Gastroesophageal sphincter (tissue), 4 donors: ENCODE data around the gene CAMLG. TPM values are rescaled to one million over a fixed set of nuclear protein-coding genes. Genes with fewer than 3 reads are reported as not detected.

Experiments used
- ATAC-seq: fragments of 150-250 bp; one replicate; pipeline ENCODE4 v1.9.1; 2016; ENCODE audit warnings: mild to moderate bottlenecking, moderate library complexity
- H3K27ac ChIP-seq, 4 donors: fragments of 200-600 bp; sonication (generic) in 3 of 4; 1 replicate in 3 of 4; 2 replicates in 1 of 4; pipeline ENCODE4 v1.5.1; 2016 to 2019
- H3K27me3 ChIP-seq: fragments of 200-600 bp; sonication (generic); one replicate; pipeline ENCODE4 v1.5.1; 2019
- H3K36me3 ChIP-seq, 2 donors: fragments of 200-600 bp; sonication (generic); one replicate each; pipeline ENCODE4 v1.5.1; 2019; ENCODE audit warnings: control low read depth in 1 of 2
- H3K4me1 ChIP-seq, 3 donors: fragments of 200-600 bp; sonication (generic); 1 replicate in 2 of 3; 2 replicates in 1 of 3; pipeline ENCODE4 v1.5.1; 2016 to 2019; ENCODE audit warnings: control low read depth in 2 of 3
- H3K4me3 ChIP-seq, 2 donors: fragments of 200-600 bp; sonication (generic); one replicate each; pipeline ENCODE4 v1.5.1; 2019; ENCODE audit warnings: mild to moderate bottlenecking in 1 of 2, moderate library complexity in 1 of 2
- H3K9me3 ChIP-seq, 3 donors: fragments of 200-600 bp; sonication (generic); one replicate each; pipeline ENCODE4 v1.5.1; 2017 to 2019; ENCODE audit warnings: control low read depth in 2 of 3
- CTCF ChIP-seq, 4 experiments: fragments of 200-600 bp in 2 of 4; fragments of 450-650 bp in 2 of 4; sonication (generic) in 1 of 4; IDR thresholded peaks; one replicate each; pipeline ENCODE4 v1.5.1; 2017 to 2019; ENCODE audit warnings: antibody characterized with exemption in 4 of 4, mild to moderate bottlenecking in 2 of 4, moderate library complexity in 2 of 4
- EP300 ChIP-seq: sonication (generic); formaldehyde crosslinking; IDR thresholded peaks from one replicate; pipeline ENCODE4 v1.6.1; 2017; ENCODE audit warnings: antibody characterized with exemption, mild to moderate bottlenecking
- POLR2A ChIP-seq, 2 donors: fragments of 450-650 bp; IDR thresholded peaks; one replicate each; pipeline ENCODE4 v1.6.1; 2017; ENCODE audit warnings: antibody characterized with exemption in 2 of 2, mild to moderate bottlenecking in 2 of 2, moderate library complexity in 1 of 2
- POLR2AphosphoS5 ChIP-seq: sonication (generic); formaldehyde crosslinking; IDR thresholded peaks from one replicate; pipeline ENCODE4 v1.6.1; 2017; ENCODE audit warnings: antibody characterized with exemption
- WGBS, 2 donors: methylation state at CpG; one replicate each; pipeline ENCODE4 v1.1.5; 2018; ENCODE audit warnings: low coverage in 1 of 2; 5-methylcytosine and 5-hydroxymethylcytosine counted together
- total RNA-seq, 4 donors: library from RNA; depleted of rRNA; stranded (reverse); fragments of >200 nt; gene quantifications; one replicate each; pipeline ENCODE4 v1.1.0, GENCODE V29; 2016

Gene CAMLG
- total RNA-seq, 4 donors from 2014 or later: 35.7 to 47.3 (median 43.5) TPM

GRCh38 chr5:134787692-134788091 is 49.3 kb downstream of the CAMLG start:
- peaks cover 4 to 100% of the 10 kb centered on the region in 2 donors for H3K36me3 ChIP-seq
- no peak overlapping the region for H3K27ac ChIP-seq
- TF ChIP-seq POLR2AphosphoS5: no peak
- no peak for ATAC-seq
- no peak overlapping the region for H3K4me3 ChIP-seq
- H3K9me3 ChIP-seq: no peaks in the 10 kb centered on the region
- 70% methylated on average over 1 of the region's 1 CpG; no CpG with 5 or more reads in 1 of the 2 donors for WGBS, 2 donors
- no peaks in the 10 kb centered on the region for H3K4me1 ChIP-seq
- no peaks in the 10 kb centered on the region for H3K27me3 ChIP-seq

- no peak overlapping the region for H3K4me3 ChIP-seq
- no peak for ATAC-seq
- no peaks in the 10 kb centered on the region for H3K9me3 ChIP-seq
- no peak for TF ChIP-seq EP300
- TF ChIP-seq POLR2A (IDR thresholded peaks at IDR 0.05): no peak
- TF ChIP-seq POLR2AphosphoS5: no peak
- H3K4me1 ChIP-seq: no peaks in the 10 kb centered on the region
- WGBS, 2 donors: 83 to 93% methylated on average over 2 of the region's 2 CpGs
- H3K36me3 ChIP-seq: peaks cover 4 to 100% of the 10 kb centered on the region in 2 donors
- H3K27me3 ChIP-seq: no peaks in the 10 kb centered on the region
- no peak overlapping the region for H3K27ac ChIP-seq
Observed at GRCh38 chr5:134791580-134791979, 53.2 kb downstream of the CAMLG start.

GRCh38 chr5:134792286-134792685 is 53.9 kb downstream of the CAMLG start:
- H3K4me3 ChIP-seq: no peak overlapping the region
- H3K27me3 ChIP-seq: no peaks in the 10 kb centered on the region
- ATAC-seq: no peak
- peaks cover 4 to 100% of the 10 kb centered on the region in 2 donors for H3K36me3 ChIP-seq
- H3K27ac ChIP-seq: no peak overlapping the region
- WGBS, 2 donors: 87 to 100% methylated on average over 2 to 3 of the region's 3 CpGs
- TF ChIP-seq EP300: no peak
- TF ChIP-seq POLR2AphosphoS5: no peak
- no peak for TF ChIP-seq POLR2A (IDR thresholded peaks at IDR 0.05)
- no peak for TF ChIP-seq CTCF (IDR thresholded peaks at IDR 0.05)
- H3K9me3 ChIP-seq: no peaks in the 10 kb centered on the region
- H3K4me1 ChIP-seq: no peaks in the 10 kb centered on the region

GRCh38 chr5:134793111-134793510 is 54.8 kb downstream of the CAMLG start:
- Histone ChIP-seq H3K4me3 (no peak overlapping the region), H3K9me3 (no peaks in the 10 kb centered on the region), H3K27ac (no peak overlapping the region), H3K36me3 (peaks cover 4 to 100% of the 10 kb centered on the region in 2 donors), H3K27me3 (no peaks in the 10 kb centered on the region), H3K4me1 (no peaks in the 10 kb centered on the region)
- 90% methylated on average over 4 of the region's 4 CpGs; no CpG with 5 or more reads in 1 of the 2 donors for WGBS, 2 donors
- no peak for ATAC-seq
- TF ChIP-seq POLR2A (IDR thresholded peaks at IDR 0.05): no peak
- TF ChIP-seq CTCF (IDR thresholded peaks at IDR 0.05): no peak
- TF ChIP-seq POLR2AphosphoS5: no peak
- no peak for TF ChIP-seq EP300

GRCh38 chr5:134794082-134794481 is 55.7 kb downstream of the CAMLG start:
- no peak for ATAC-seq
- Histone ChIP-seq H3K36me3 (peaks cover 4 to 100% of the 10 kb centered on the region in 2 donors), H3K4me3 (no peak overlapping the region), H3K4me1 (no peaks in the 10 kb centered on the region), H3K27me3 (no peaks in the 10 kb centered on the region), H3K27ac (no peak overlapping the region), H3K9me3 (no peaks in the 10 kb centered on the region)
- TF ChIP-seq POLR2A (IDR thresholded peaks at IDR 0.05) (no peak), POLR2AphosphoS5 (no peak), CTCF (IDR thresholded peaks at IDR 0.05) (no peak), EP300 (no peak)
- 100% methylated on average over 2 of the region's 2 CpGs; no CpG with 5 or more reads in 1 of the 2 donors for WGBS, 2 donors

- Histone ChIP-seq H3K27ac (no peak overlapping the region), H3K36me3 (peaks cover 4 to 100% of the 10 kb centered on the region in 2 donors), H3K4me1 (no peaks in the 10 kb centered on the region), H3K27me3 (no peaks in the 10 kb centered on the region), H3K4me3 (no peak overlapping the region), H3K9me3 (no peaks in the 10 kb centered on the region)
- no peak for ATAC-seq
- TF ChIP-seq EP300 (no peak), POLR2AphosphoS5 (no peak), POLR2A (IDR thresholded peaks at IDR 0.05) (no peak), CTCF (IDR thresholded peaks at IDR 0.05) (no peak)
- WGBS, 2 donors: 89 to 95% methylated on average over 6 to 8 of the region's 8 CpGs
Observed at GRCh38 chr5:134794819-134795218, 56.5 kb downstream of the CAMLG start.
